Breast epithelium (tissue), 3 donors: ENCODE results near the gene NPIPA5.
"Not testable (repeated sequence)": the region's sequence is repeated elsewhere in the genome, so short reads cannot be mapped to it uniquely, and the experiment has no call there.

ENCODE experiments used
- POLR2A ChIP-seq: fragments of 450-650 bp; IDR thresholded peaks from one replicate; pipeline ENCODE4 v1.6.1; 2016; ENCODE audit warnings: antibody characterized with exemption, mild to moderate bottlenecking, moderate library complexity
- POLR2AphosphoS5 ChIP-seq, 3 donors: sonication (generic); formaldehyde crosslinking; IDR thresholded peaks; one replicate each; pipeline ENCODE4 v1.6.1; 2017; ENCODE audit warnings: antibody characterized with exemption in 3 of 3

GRCh38 chr16:15354846-15355245 is 23.2 kb downstream of the NPIPA5 start:
- not testable (repeated sequence) for TF ChIP-seq POLR2A; POLR2AphosphoS5 (IDR thresholded peaks at IDR 0.05)
